Liver (tissue), 9 donors: Measurements from ENCODE around the gene CHKA. TPM values are rescaled to one million over a fixed set of nuclear protein-coding genes. Genes with fewer than 3 reads are reported as not detected.

Experiments
- DNase-seq: peaks from one replicate; pipeline ENCODE4 v3.0.0-alpha.2; 2017; ENCODE audit warnings: low spot score
- H3K27ac ChIP-seq, 2 donors: one replicate each; pipeline ENCODE4 v1.7.0; 2013; ENCODE audit warnings: inconsistent platforms in 2 of 2, low read length in 2 of 2, control low read depth in 1 of 2, low read depth in 1 of 2, mild to moderate bottlenecking in 1 of 2
- H3K27me3 ChIP-seq, 4 donors: one replicate each; pipeline versions ENCODE4 v1.6.1 to v1.7.0; 2013; ENCODE audit warnings: low read length in 3 of 4, inconsistent platforms in 1 of 4, mild to moderate bottlenecking in 1 of 4, moderate library complexity in 1 of 4; ENCODE audit not compliant: control insufficient read depth in 4 of 4, insufficient read depth in 4 of 4
- H3K36me3 ChIP-seq, 4 donors: one replicate each; pipeline versions ENCODE4 v1.6.1 to v1.7.0; 2013; ENCODE audit warnings: low read length in 3 of 4, mild to moderate bottlenecking in 3 of 4, low read depth in 1 of 4, moderate library complexity in 1 of 4; ENCODE audit not compliant: control insufficient read depth in 4 of 4, insufficient read depth in 3 of 4
- H3K4me1 ChIP-seq, 4 donors: one replicate each; pipeline versions ENCODE4 v1.6.1 to v1.7.0; 2013; ENCODE audit warnings: low read length in 3 of 4, mild to moderate bottlenecking in 3 of 4, moderate library complexity in 1 of 4; ENCODE audit not compliant: control insufficient read depth in 4 of 4, insufficient read depth in 4 of 4
- H3K4me3 ChIP-seq, 3 donors: one replicate each; pipeline versions ENCODE4 v1.6.1 to v1.7.0; 2013; ENCODE audit warnings: low read length in 3 of 3, control low read depth in 1 of 3, low read depth in 1 of 3, mild to moderate bottlenecking in 1 of 3
- H3K9ac ChIP-seq, 2 donors: one replicate each; pipeline ENCODE4 v1.7.0; 2013; ENCODE audit warnings: low read length in 2 of 2, mild to moderate bottlenecking in 2 of 2, moderate library complexity in 2 of 2, control low read depth in 1 of 2, low read depth in 1 of 2
- H3K9me3 ChIP-seq, 4 donors: one replicate each; pipeline versions ENCODE4 v1.6.1 to v1.7.0; 2013; ENCODE audit warnings: low read length in 3 of 4; ENCODE audit not compliant: control insufficient read depth in 4 of 4
- CTCF ChIP-seq: fragments of 150-350 bp; IDR thresholded peaks from 2 replicates; pipeline ENCODE4 v1.5.1; 2017; ENCODE audit warnings: improper control_type of control experiment, low read depth, low read length; ENCODE audit not compliant: missing input control
- EGR1 ChIP-seq, 2 donors: IDR thresholded peaks; 2 replicates each; pipeline ENCODE4 v1.6.1; 2016 to 2018; ENCODE audit warnings: antibody characterized with exemption in 2 of 2, low read depth in 2 of 2
- FOXA2 ChIP-seq: IDR thresholded peaks from 2 replicates; pipeline ENCODE4 v1.6.1; 2016; ENCODE audit warnings: antibody characterized with exemption
- GABPA ChIP-seq, 2 donors: IDR thresholded peaks in 1 of 2; conservative IDR thresholded peaks in 1 of 2; 2 replicates each; pipeline ENCODE4 v1.6.1; 2016; ENCODE audit warnings: antibody characterized with exemption in 2 of 2, mild to moderate bottlenecking in 1 of 2, moderate library complexity in 1 of 2
- JUND ChIP-seq, 2 donors: IDR thresholded peaks; 2 replicates each; pipeline ENCODE4 v1.6.1; 2016; ENCODE audit warnings: antibody characterized with exemption in 2 of 2
- MAX ChIP-seq: IDR thresholded peaks from 2 replicates; pipeline ENCODE4 v1.6.1; 2016; ENCODE audit warnings: antibody characterized with exemption
- NR2F2 ChIP-seq: IDR thresholded peaks from 2 replicates; pipeline ENCODE4 v1.6.1; 2016; ENCODE audit warnings: antibody characterized with exemption
- RAD21 ChIP-seq, 2 donors: IDR thresholded peaks; 2 replicates each; pipeline ENCODE4 v1.6.1; 2016; ENCODE audit warnings: antibody characterized with exemption in 2 of 2, mild to moderate bottlenecking in 2 of 2
- REST ChIP-seq: IDR thresholded peaks from 2 replicates; pipeline ENCODE4 v1.6.1; 2016; ENCODE audit warnings: antibody characterized with exemption, mild to moderate bottlenecking
- RXRA ChIP-seq, 2 donors: IDR thresholded peaks; 2 replicates each; pipeline ENCODE4 v1.6.1; 2017 to 2018; ENCODE audit warnings: antibody characterized with exemption in 2 of 2, mild to moderate bottlenecking in 1 of 2
- SP1 ChIP-seq: IDR thresholded peaks from 2 replicates; pipeline ENCODE4 v1.6.1; 2018; ENCODE audit warnings: antibody characterized with exemption, mild to moderate bottlenecking
- TAF1 ChIP-seq: conservative IDR thresholded peaks from 2 replicates; pipeline ENCODE4 v1.6.1; 2016; ENCODE audit warnings: antibody characterized with exemption, mild to moderate bottlenecking
- YY1 ChIP-seq: IDR thresholded peaks from 2 replicates; pipeline ENCODE4 v1.6.1; 2016; ENCODE audit warnings: antibody characterized with exemption, mild to moderate bottlenecking
- ZBTB33 ChIP-seq: IDR thresholded peaks from 2 replicates; pipeline ENCODE4 v1.6.1; 2016; ENCODE audit warnings: antibody characterized with exemption
- WGBS: extraction: QIAGEN DNeasy Blood & Tissue Kit; methylation state at CpG from one replicate; pipeline ENCODE4 v1.1.7; 2013; 5-methylcytosine and 5-hydroxymethylcytosine counted together
- polyA plus RNA-seq, 2 donors: library from polyadenylated mRNA; stranded (reverse) in 1 of 2; unstranded in 1 of 2; fragments of 200-250 nt in 1 of 2; fragments of >200 nt in 1 of 2; fragmentation: Nextera tagmentation in 1 of 2; extraction: Ambion mirVana in 1 of 2; gene quantifications; one replicate each; pipeline versions ENCODE4 v1.2.1 to v1.2.3, GENCODE V29; 2013 to 2015
- total RNA-seq, 2 donors: library from RNA; depleted of rRNA; stranded (reverse); fragments of >200 nt; gene quantifications; one replicate each; pipeline ENCODE4 v1.2.3, GENCODE V29; 2014
- donor health status: healthy.
- donor health status: healthy.
- donor health status: healthy.
- donor health status: healthy.
- donor health status: healthy.

The CHKA gene
- 10 to 100 TPM; 18.4 to 41.9 TPM for total RNA-seq
- 10 to 100 TPM; 11.4 to 16.1 TPM for polyA plus RNA-seq

- Histone ChIP-seq H3K4me3 (peak within 1 kb of the TSS; percentile 77 to 95 (median 90)), H3K27me3 (no peaks in the 10 kb centered on the region), H3K4me1 (peaks cover 13 to 60% (median 41%) of the 10 kb centered on the region in 4 donors), H3K9me3 (no peaks in the 10 kb centered on the region), H3K36me3 (no peaks in the 10 kb centered on the region), H3K9ac (peak within 1 kb of the TSS; percentile 56 to 93), H3K27ac (peak within 1 kb of the TSS; percentile 92 to 98)
- peak; percentile 90 for DNase-seq
- WGBS = under 1% methylated on average over 107 of the region's 107 CpGs
- TF ChIP-seq RXRA (IDR thresholded peaks at IDR 0.05) (peak; percentile 64 to 80), NR2F2 (peak; percentile 50), TAF1 (no peak), JUND (IDR thresholded peaks at IDR 0.05) (no peak), EGR1 (IDR thresholded peaks at IDR 0.05; ENCODE audit: low read depth in 2 of 2) (peak in 1 of 2 donors; percentile 8), YY1 (peak; percentile 25), FOXA2 (no peak), SP1 (peak; percentile 79), MAX (no peak)
These were observed at the start of gene CHKA for GRCh38 chr11:68121067-68121899. Gene CHKA, minus strand, starts transcription at chr11:68121388. Its CDS starts 211 bp downstream, at chr11:68121177.

- no peak overlapping the region for H3K27ac ChIP-seq
- no peaks in the 10 kb centered on the region for H3K9me3 ChIP-seq
- peaks cover 12 to 45% (median 29%) of the 10 kb centered on the region in 4 donors for H3K36me3 ChIP-seq
- TF ChIP-seq REST = no peak
- no peaks in the 10 kb centered on the region for H3K27me3 ChIP-seq
- H3K4me3 ChIP-seq = no peak overlapping the region
- DNase-seq = no peak
- H3K9ac ChIP-seq = no peak overlapping the region
- H3K4me1 ChIP-seq = peaks cover 3 to 44% (median 39%) of the 10 kb centered on the region in 4 donors
These were observed 48.3 kb upstream of the CHKA start for GRCh38 chr11:68169442-68169841.

- peaks cover 12 to 48% (median 32%) of the 10 kb centered on the region in 4 donors for H3K36me3 ChIP-seq
- no peak overlapping the region for H3K4me3 ChIP-seq
- WGBS = 51% methylated on average over 5 of the region's 5 CpGs
- no peaks in the 10 kb centered on the region for H3K9me3 ChIP-seq
- peak overlapping the region in 1 of 2 donors; percentile 4 for H3K27ac ChIP-seq
- H3K27me3 ChIP-seq = no peaks in the 10 kb centered on the region
- no peak for DNase-seq
- peaks cover 3 to 41% (median 35%) of the 10 kb centered on the region in 4 donors for H3K4me1 ChIP-seq
- no peak overlapping the region for H3K9ac ChIP-seq
- TF ChIP-seq GABPA (IDR thresholded peaks at IDR 0.05 in 1 of 2, conservative IDR thresholded peaks at IDR 0.05 in 1 of 2) (no peak), CTCF (no peak), YY1 (no peak), SP1 (peak; percentile 18), FOXA2 (peak; percentile 45), EGR1 (IDR thresholded peaks at IDR 0.05; ENCODE audit: low read depth in 2 of 2) (no peak), MAX (peak; percentile 52), ZBTB33 (no peak), TAF1 (no peak), JUND (IDR thresholded peaks at IDR 0.05) (no peak), RAD21 (IDR thresholded peaks at IDR 0.05) (peak; percentile 22 to 53)
These were observed 47.5 kb upstream of the CHKA start for GRCh38 chr11:68168694-68169093.
